ENCODE data around the gene SIX5. TPM values are rescaled to one million over a fixed set of nuclear protein-coding genes. Genes with fewer than 3 reads are reported as not detected.

Gene SIX5
- total and polyA plus RNA-seq, 9 of the 15 experiments (the other 6 are each of a cell fraction or from before 2014, with no cell fraction given): 1.4 to 17.2 (median 7.4) TPM; not detected in 2

GRCh38 chr19:45757695-45758094 lies 11.4 kb downstream of the SIX5 start:
- H3K4me1 ChIP-seq (replicated peaks in 1 of 2; ENCODE audit: control insufficient read depth in 2 of 2, insufficient read depth in 2 of 2, low read length in 2 of 2): peaks cover 0 to 15% of the 10 kb centered on the region in 2 experiments; a peak in 2 of 5 replicates
- BruUV-seq (replicated peaks): no TSS peak
- H3K9me1 ChIP-seq (ENCODE audit: control insufficient read depth, insufficient read depth, low read length): no peaks in the 10 kb centered on the region
- no peaks in the 10 kb centered on the region for H3K9me3 ChIP-seq (replicated peaks; ENCODE audit: control insufficient read depth, insufficient read depth, low read depth, low read length)
- H3K36me3 ChIP-seq (ENCODE audit: control insufficient read depth, insufficient read depth, low read length): no peaks in the 10 kb centered on the region
- no peak overlapping the region for H3K9ac ChIP-seq (ENCODE audit: insufficient read depth in 1 of 2, low read depth in 2 of 2, low read length in 2 of 2)
- DNase-seq (ENCODE audit: extremely low read depth in 1 of 4, low spot score in 3 of 4): no peak
- no peak for TF ChIP-seq SNRNP70 (optimal IDR thresholded peaks at IDR 0.05; ENCODE audit: low read depth, low read length)
- peak; percentile 31; the same call in 1 of the 2 replicates for TF ChIP-seq CEBPB (tag; IDR thresholded peaks at IDR 0.05)
- no peak for ATAC-seq
- no peaks in the 10 kb centered on the region for H4K20me1 ChIP-seq (replicated peaks; ENCODE audit: control insufficient read depth, insufficient read depth, low read length)
- ChIA-PET CTCF (ENCODE audit: low intra/inter-chr PET ratio) (no interaction called here), POLR2A (interaction anchor here (0.6 to 2.0 kb wide), 3 partner anchors 12 to 28 kb away, joined by 3 to 9 read pairs (median 3); partner anchors contain the start of gene SIX5)
- in situ Hi-C loops (cut with MboI): no loop called here
- intact Hi-C loops (cut with micrococcal nuclease): no loop called here
- H3K4me2 ChIP-seq (ENCODE audit: insufficient read depth, low read length): no peak overlapping the region
- H3K27me3 ChIP-seq (ENCODE audit: control insufficient read depth in 2 of 2, insufficient read depth in 2 of 2, low read length in 2 of 2): no peaks in the 10 kb centered on the region; a peak in 1 of 5 replicates
- no peak for FAIRE-seq
- no peaks in the 10 kb centered on the region for H3K79me2 ChIP-seq (ENCODE audit: control insufficient read depth, insufficient read depth, low read length)
- H2AFZ ChIP-seq (ENCODE audit: low read depth, low read length): no peak overlapping the region
- H3K27ac ChIP-seq (ENCODE audit: extremely low read depth, low read depth, low read length): no peak overlapping the region
- H3K4me3 ChIP-seq: no peak overlapping the region
- WGBS (ENCODE audit: insufficient coverage, low coverage, missing lambda C conversion rate): 48% methylated on average over 9 of the region's 9 CpGs

- Histone ChIP-seq H3K4me3 (no peak overlapping the region), H3K9me1 (ENCODE audit: control insufficient read depth, insufficient read depth, low read length) (no peaks in the 10 kb centered on the region), H3K27me3 (ENCODE audit: control insufficient read depth in 2 of 2, insufficient read depth in 2 of 2, low read length in 2 of 2) (no peaks in the 10 kb centered on the region; a peak in 1 of 5 replicates), H3K9me3 (replicated peaks; ENCODE audit: control insufficient read depth, insufficient read depth, low read depth, low read length) (no peaks in the 10 kb centered on the region), H3K9ac (ENCODE audit: insufficient read depth in 1 of 2, low read depth in 2 of 2, low read length in 2 of 2) (no peak overlapping the region), H4K20me1 (replicated peaks; ENCODE audit: control insufficient read depth, insufficient read depth, low read length) (no peaks in the 10 kb centered on the region), H3K4me1 (replicated peaks in 1 of 2; ENCODE audit: control insufficient read depth in 2 of 2, insufficient read depth in 2 of 2, low read length in 2 of 2) (peaks cover 0 to 5% of the 10 kb centered on the region in 2 experiments; a peak in 2 of 5 replicates), H2AFZ (ENCODE audit: low read depth, low read length) (no peak overlapping the region), H3K4me2 (ENCODE audit: insufficient read depth, low read length) (no peak overlapping the region), H3K79me2 (ENCODE audit: control insufficient read depth, insufficient read depth, low read length) (no peaks in the 10 kb centered on the region), H3K36me3 (ENCODE audit: control insufficient read depth, insufficient read depth, low read length) (no peaks in the 10 kb centered on the region), H3K27ac (ENCODE audit: extremely low read depth, low read depth, low read length) (no peak overlapping the region)
- in situ Hi-C loops (cut with MboI) (no loop called here), intact Hi-C loops (cut with micrococcal nuclease) (no loop called here)
- TF ChIP-seq ARHGAP35 (IDR thresholded peaks at IDR 0.05; ENCODE audit: partially characterized antibody): no peak
- TF ChIP-seq ATF4 (CRISPR knock-in tag; IDR thresholded peaks at IDR 0.05): no peak
- TF ChIP-seq MED1 (CRISPR knock-in tag; IDR thresholded peaks at IDR 0.05; ENCODE audit: borderline replicate concordance): no peak
- no peak for TF ChIP-seq MBD2 (IDR thresholded peaks at IDR 0.05; ENCODE audit: borderline replicate concordance, low read depth)
- TF ChIP-seq YY1 (IDR thresholded peaks at IDR 0.05; ENCODE audit: borderline replicate concordance in 1 of 3, control insufficient read depth in 1 of 3, extremely low read depth in 1 of 3, insufficient read depth in 3 of 3, insufficient read length in 1 of 3, insufficient replicate concordance in 2 of 3, low read depth in 1 of 3, low read length in 2 of 3): no peak
- no peak for TF ChIP-seq POU5F1 (IDR thresholded peaks at IDR 0.05; ENCODE audit: borderline replicate concordance, low read depth, low read length, partially characterized antibody)
- no peak for TF ChIP-seq CBFA2T2 (conservative IDR thresholded peaks at IDR 0.05)
- no peak for TF ChIP-seq HMGXB4 (CRISPR knock-in tag; IDR thresholded peaks at IDR 0.05)
- TF ChIP-seq NR2F6 (CRISPR knock-in tag; IDR thresholded peaks at IDR 0.05): no peak
- TF ChIP-seq KDM5B (IDR thresholded peaks at IDR 0.05; ENCODE audit: insufficient replicate concordance, low read depth, low read length): no peak
- TF ChIP-seq GATAD2B (IDR thresholded peaks at IDR 0.05; ENCODE audit: borderline replicate concordance): no peak
- FAIRE-seq (no peak), ATAC-seq (no peak), DNase-seq (ENCODE audit: extremely low read depth in 1 of 4, low spot score in 3 of 4) (no peak)
- no TSS peak for BruUV-seq (replicated peaks)
- ChIA-PET POLR2A (interaction anchor here (0.6 to 1.1 kb wide), 2 partner anchors 16 to 24 kb away, joined by 3 read pairs; partner anchors contain the start of gene FBXO46), CTCF (ENCODE audit: low intra/inter-chr PET ratio) (no interaction called here)
- 84% methylated on average over 8 of the region's 8 CpGs for WGBS (ENCODE audit: insufficient coverage, low coverage, missing lambda C conversion rate)
These were observed 14.7 kb downstream of the SIX5 start for GRCh38 chr19:45754323-45754722.
